Hindlimb muscle (tissue), 1 donor: ENCODE data around the gene CKS1B. TPM values are rescaled to one million over a fixed set of nuclear protein-coding genes. Genes with fewer than 3 reads are reported as not detected.
"Not testable (repeated sequence)": the region's sequence is repeated elsewhere in the genome, so short reads cannot be mapped to it uniquely, and the experiment has no call there.

ENCODE experiments used
- DNase-seq: peaks from one replicate; pipeline ENCODE4 v3.0.0-alpha.2; 2013
- polyA plus RNA-seq: library from polyadenylated mRNA; unstranded; fragments of 120-200 nt; gene quantifications from one replicate; pipeline ENCODE4 v1.2.1, GENCODE V29; 2013; ENCODE audit not compliant: insufficient read length

The CKS1B gene
- polyA plus RNA-seq, 1 donor = 48.2 TPM

GRCh38 chr1:154964359-154964758 lies 10.1 kb upstream of the CKS1B start:
- no peak for DNase-seq

GRCh38 chr1:154966111-154966510 lies 8.4 kb upstream of the CKS1B start:
- no peak for DNase-seq

GRCh38 chr1:154967331-154967950 lies 7.0 kb upstream of the CKS1B start:
- DNase-seq = no peak

- DNase-seq = no peak
These were observed 5.8 kb upstream of the CKS1B start for GRCh38 chr1:154968731-154969130.

GRCh38 chr1:154969246-154969645 lies 5.2 kb upstream of the CKS1B start:
- DNase-seq = no peak

- peak; percentile 44 for DNase-seq
These were observed 4.5 kb upstream of the CKS1B start for GRCh38 chr1:154969860-154970452.

GRCh38 chr1:154970631-154971340 lies 3.7 kb upstream of the CKS1B start, which contains the start of gene SHC1:
Gene SHC1, minus strand, starts transcription at chr1:154970747. Its CDS starts 221 bp downstream, at chr1:154970526.
- peak; percentile 97 for DNase-seq

GRCh38 chr1:154971341-154971998 lies 3.0 kb upstream of the CKS1B start:
- no peak for DNase-seq

- DNase-seq = no peak
These were observed 2.3 kb upstream of the CKS1B start for GRCh38 chr1:154972213-154972516.

- peak; percentile 54 for DNase-seq
These were observed 1.8 kb upstream of the CKS1B start for GRCh38 chr1:154972517-154973343.

- peak; percentile 92 for DNase-seq
These were observed 958 bp upstream of the CKS1B start for GRCh38 chr1:154973344-154974101.

GRCh38 chr1:154974808-154975408 lies 427 bp downstream of the CKS1B start:
- peak; percentile 98 for DNase-seq

GRCh38 chr1:154975409-154976059 lies 1.1 kb downstream of the CKS1B start:
- peak; percentile 52 for DNase-seq

- not testable (repeated sequence) for DNase-seq
These were observed 3.3 kb downstream of the CKS1B start for GRCh38 chr1:154977762-154978161.

GRCh38 chr1:154978360-154978759 lies 3.9 kb downstream of the CKS1B start:
- DNase-seq = no peak

GRCh38 chr1:154982341-154982740 lies 7.9 kb downstream of the CKS1B start:
- no peak for DNase-seq

GRCh38 chr1:154982897-154983648 lies 8.6 kb downstream of the CKS1B start, which contains the start of gene FLAD1:
Gene FLAD1, plus strand, starts transcription at chr1:154983344. Its CDS starts 351 bp downstream, at chr1:154983695.
- DNase-seq = peak; percentile 98

GRCh38 chr1:154983776-154984466 lies 9.4 kb downstream of the CKS1B start:
- DNase-seq = no peak

GRCh38 chr1:154986736-154987135 lies 12.3 kb downstream of the CKS1B start:
- DNase-seq = not testable (repeated sequence)
